ENCODE measurements around the gene TUBA1A. TPM values are rescaled to one million over a fixed set of nuclear protein-coding genes. Genes with fewer than 3 reads are reported as not detected.
"Not testable (repeated sequence)": the region's sequence is repeated elsewhere in the genome, so short reads cannot be mapped to it uniquely, and the experiment has no call there.

Gene TUBA1A
- total and polyA plus RNA-seq, 4 donors: 89.7 to 270 (median 259) TPM

GRCh38 chr12:49144384-49144783 is 44.5 kb downstream of the TUBA1A start:
- ATAC-seq (ENCODE audit: insufficient read depth, low FRiP score): no peak
- H3K27ac ChIP-seq (ENCODE audit: low read depth in 1 of 2, low read length in 1 of 2): no peak overlapping the region
- no peak overlapping the region for H3K4me3 ChIP-seq
- WGBS, 2 donors: 90 to 93% methylated on average over 2 of the region's 2 CpGs
- no peak for TF ChIP-seq CTCF (IDR thresholded peaks at IDR 0.05; ENCODE audit: control extremely low read depth, extremely low read depth)
- H3K9ac ChIP-seq (ENCODE audit: insufficient read depth in 1 of 2, low read length in 2 of 2): no peak overlapping the region
- no peaks in the 10 kb centered on the region for H3K9me3 ChIP-seq (ENCODE audit: control insufficient read depth in 4 of 4, insufficient read depth in 3 of 4, low read length in 3 of 4)
- no peaks in the 10 kb centered on the region for H3K36me3 ChIP-seq (ENCODE audit: control insufficient read depth in 4 of 4, insufficient read depth in 4 of 4, low read length in 4 of 4)
- DNase-seq: no peak
- H3K27me3 ChIP-seq (ENCODE audit: control insufficient read depth in 3 of 3, insufficient read depth in 3 of 3, low read length in 2 of 3): no peaks in the 10 kb centered on the region
- no peaks in the 10 kb centered on the region for H3K4me1 ChIP-seq (ENCODE audit: control insufficient read depth in 5 of 5, insufficient read depth in 5 of 5, low read length in 5 of 5)

- no peak for TF ChIP-seq CTCF (IDR thresholded peaks at IDR 0.05; ENCODE audit: control extremely low read depth, extremely low read depth)
- 94 to 95% methylated on average over 2 of the region's 2 CpGs for WGBS, 2 donors
- no peak for ATAC-seq (ENCODE audit: insufficient read depth, low FRiP score)
Measured at GRCh38 chr12:49138999-49139398, 49.9 kb downstream of the TUBA1A start.

GRCh38 chr12:49138587-49138986 is 50.3 kb downstream of the TUBA1A start:
- Histone ChIP-seq H3K9ac (ENCODE audit: insufficient read depth in 1 of 2, low read length in 2 of 2) (no peak overlapping the region), H3K4me3 (no peak overlapping the region), H3K9me3 (ENCODE audit: control insufficient read depth in 4 of 4, insufficient read depth in 3 of 4, low read length in 3 of 4) (no peaks in the 10 kb centered on the region), H3K27ac (ENCODE audit: low read depth in 1 of 2, low read length in 1 of 2) (no peak overlapping the region), H3K36me3 (ENCODE audit: control insufficient read depth in 4 of 4, insufficient read depth in 4 of 4, low read length in 4 of 4) (no peaks in the 10 kb centered on the region), H3K4me1 (ENCODE audit: control insufficient read depth in 5 of 5, insufficient read depth in 5 of 5, low read length in 5 of 5) (no peaks in the 10 kb centered on the region), H3K27me3 (ENCODE audit: control insufficient read depth in 3 of 3, insufficient read depth in 3 of 3, low read length in 2 of 3) (no peaks in the 10 kb centered on the region)
- 53 to 66% methylated on average over 2 of the region's 2 CpGs for WGBS, 2 donors
- TF ChIP-seq CTCF (IDR thresholded peaks at IDR 0.05; ENCODE audit: control extremely low read depth, extremely low read depth): no peak
- ATAC-seq (ENCODE audit: insufficient read depth, low FRiP score): no peak
- DNase-seq: no peak

More at GRCh38 chr12:49138999-49139398, 49.9 kb downstream of the TUBA1A start:
- Histone ChIP-seq H3K36me3 (ENCODE audit: control insufficient read depth in 4 of 4, insufficient read depth in 4 of 4, low read length in 4 of 4) (no peaks in the 10 kb centered on the region), H3K9me3 (ENCODE audit: control insufficient read depth in 4 of 4, insufficient read depth in 3 of 4, low read length in 3 of 4) (no peaks in the 10 kb centered on the region), H3K4me1 (ENCODE audit: control insufficient read depth in 5 of 5, insufficient read depth in 5 of 5, low read length in 5 of 5) (no peaks in the 10 kb centered on the region), H3K9ac (ENCODE audit: insufficient read depth in 1 of 2, low read length in 2 of 2) (no peak overlapping the region), H3K27ac (ENCODE audit: low read depth in 1 of 2, low read length in 1 of 2) (no peak overlapping the region), H3K4me3 (no peak overlapping the region), H3K27me3 (ENCODE audit: control insufficient read depth in 3 of 3, insufficient read depth in 3 of 3, low read length in 2 of 3) (no peaks in the 10 kb centered on the region)
- no peak for DNase-seq

GRCh38 chr12:49137476-49137875 is 51.4 kb downstream of the TUBA1A start:
- Histone ChIP-seq H3K27ac (ENCODE audit: low read depth in 1 of 2, low read length in 1 of 2) (no peak overlapping the region), H3K4me1 (ENCODE audit: control insufficient read depth in 5 of 5, insufficient read depth in 5 of 5, low read length in 5 of 5) (peaks cover 0 to 7% (median 0%) of the 10 kb centered on the region in 5 donors), H3K27me3 (ENCODE audit: control insufficient read depth in 3 of 3, insufficient read depth in 3 of 3, low read length in 2 of 3) (no peaks in the 10 kb centered on the region), H3K9ac (ENCODE audit: insufficient read depth in 1 of 2, low read length in 2 of 2) (no peak overlapping the region), H3K9me3 (ENCODE audit: control insufficient read depth in 4 of 4, insufficient read depth in 3 of 4, low read length in 3 of 4) (no peaks in the 10 kb centered on the region), H3K36me3 (ENCODE audit: control insufficient read depth in 4 of 4, insufficient read depth in 4 of 4, low read length in 4 of 4) (no peaks in the 10 kb centered on the region), H3K4me3 (no peak overlapping the region)
- DNase-seq (no peak), ATAC-seq (ENCODE audit: insufficient read depth, low FRiP score) (no peak)
- no peak for TF ChIP-seq CTCF (IDR thresholded peaks at IDR 0.05; ENCODE audit: control extremely low read depth, extremely low read depth)
- 98 to 100% methylated on average over 1 of the region's 1 CpG for WGBS, 2 donors

- not testable (repeated sequence) for H3K9ac ChIP-seq (ENCODE audit: insufficient read depth in 1 of 2, low read length in 2 of 2); ATAC-seq (ENCODE audit: insufficient read depth, low FRiP score); H3K36me3 ChIP-seq (ENCODE audit: control insufficient read depth in 4 of 4, insufficient read depth in 4 of 4, low read length in 4 of 4); H3K27me3 ChIP-seq (ENCODE audit: control insufficient read depth in 3 of 3, insufficient read depth in 3 of 3, low read length in 2 of 3); H3K4me3 ChIP-seq; H3K27ac ChIP-seq (ENCODE audit: low read depth in 1 of 2, low read length in 1 of 2); DNase-seq; H3K9me3 ChIP-seq (ENCODE audit: control insufficient read depth in 4 of 4, insufficient read depth in 3 of 4, low read length in 3 of 4)
- peaks cover 0 to 12% (median 3%) of the 10 kb centered on the region in 5 donors for H3K4me1 ChIP-seq (ENCODE audit: control insufficient read depth in 5 of 5, insufficient read depth in 5 of 5, low read length in 5 of 5)
- WGBS, 2 donors: 92 to 94% methylated on average over 3 of the region's 3 CpGs
Measured at GRCh38 chr12:49136997-49137396, 51.9 kb downstream of the TUBA1A start.

Measured in lung (tissue), 12 donors.